ES-I3 (cell line): ENCODE results near the gene RYR1.
"Not testable (repeated sequence)": the region's sequence is repeated elsewhere in the genome, so short reads cannot be mapped to it uniquely, and the experiment has no call there.

ENCODE experiments used
- H3K36me3 ChIP-seq: 2 replicates; pipeline ENCODE4 v1.6.1; 2013; ENCODE audit warnings: mild to moderate bottlenecking, low read length, control low read depth, moderate library complexity; ENCODE audit not compliant: insufficient read depth
- H3K4me1 ChIP-seq: 2 replicates; pipeline ENCODE4 v1.6.1; 2013; ENCODE audit warnings: mild to moderate bottlenecking, control low read depth, low read length; ENCODE audit not compliant: insufficient read depth
- H3K9ac ChIP-seq: 2 replicates; pipeline ENCODE4 v1.6.1; 2013; ENCODE audit warnings: low read depth, mild to moderate bottlenecking, low read length, moderate library complexity
- H3K9me3 ChIP-seq: 2 replicates; pipeline ENCODE4 v1.6.1; 2013; ENCODE audit warnings: mild to moderate bottlenecking, low read length, moderate library complexity; ENCODE audit not compliant: control insufficient read depth, insufficient read depth

The RYR1 gene

DNA sequence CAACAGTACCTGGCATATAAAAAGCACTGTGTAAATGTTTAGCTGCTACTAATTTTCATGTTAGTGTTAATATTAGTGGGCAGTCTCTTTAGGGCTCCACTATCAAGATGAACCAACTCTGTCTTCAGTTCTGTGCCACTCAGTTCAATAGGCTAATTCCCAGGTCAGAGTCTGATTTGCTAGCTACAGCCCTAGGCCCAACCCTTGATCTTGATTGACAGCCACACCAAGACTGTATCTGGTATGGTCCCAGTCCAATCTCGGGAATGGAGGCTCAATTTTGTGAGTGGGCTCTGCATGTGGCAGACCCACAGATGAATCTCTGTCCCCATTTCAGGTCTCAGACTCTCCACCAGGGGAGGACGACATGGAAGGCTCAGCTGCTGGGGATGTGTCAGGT is 138.2 kb downstream of the RYR1 start:
- Histone ChIP-seq H3K9ac (no peak overlapping the region), H3K4me1 (no peaks in the 10 kb centered on the region), H3K9me3 (no peaks in the 10 kb centered on the region), H3K36me3 (no peaks in the 10 kb centered on the region)

DNA sequence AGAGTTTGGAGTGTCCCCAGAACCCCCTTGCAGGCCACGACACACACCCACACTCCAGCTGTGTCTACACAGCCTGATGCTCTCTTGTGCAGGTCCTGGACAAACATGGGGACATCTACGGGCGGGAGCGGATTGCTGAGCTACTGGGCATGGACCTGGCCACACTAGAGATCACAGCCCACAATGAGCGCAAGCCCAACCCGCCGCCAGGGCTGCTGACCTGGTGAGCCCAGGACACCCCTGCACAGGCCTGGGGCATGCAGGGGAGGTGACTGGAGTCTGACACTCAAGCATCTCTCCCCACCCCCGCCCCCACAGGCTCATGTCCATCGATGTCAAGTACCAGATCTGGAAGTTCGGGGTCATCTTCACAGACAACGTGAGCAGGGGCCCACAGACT is 144.3 kb downstream of the RYR1 start:
- H3K4me1 ChIP-seq = no peaks in the 10 kb centered on the region
- H3K36me3 ChIP-seq = no peaks in the 10 kb centered on the region
- no peaks in the 10 kb centered on the region for H3K9me3 ChIP-seq
- no peak overlapping the region for H3K9ac ChIP-seq

DNA sequence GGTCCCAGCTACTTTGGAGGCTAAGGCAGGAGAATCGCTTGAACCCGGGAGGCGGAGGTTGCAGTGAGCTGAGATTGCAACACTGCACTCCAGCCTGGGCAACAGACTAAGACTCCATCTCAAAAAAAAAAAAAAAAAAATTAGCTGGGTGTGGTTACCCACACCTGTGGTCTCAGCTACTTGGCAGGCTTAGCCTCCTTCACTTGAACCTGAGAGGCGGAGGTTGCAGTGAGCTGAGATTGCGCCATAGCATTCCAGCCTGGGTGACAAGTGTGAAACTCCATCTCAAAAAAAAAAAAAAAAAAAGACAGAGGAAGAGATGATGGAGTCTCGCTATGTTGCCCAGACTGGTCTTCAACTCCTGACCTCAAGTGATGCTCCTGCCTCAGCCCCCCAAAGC is 145.8 kb downstream of the RYR1 start:
- not testable (repeated sequence) for H3K36me3 ChIP-seq, H3K4me1 ChIP-seq, H3K9me3 ChIP-seq, H3K9ac ChIP-seq

DNA sequence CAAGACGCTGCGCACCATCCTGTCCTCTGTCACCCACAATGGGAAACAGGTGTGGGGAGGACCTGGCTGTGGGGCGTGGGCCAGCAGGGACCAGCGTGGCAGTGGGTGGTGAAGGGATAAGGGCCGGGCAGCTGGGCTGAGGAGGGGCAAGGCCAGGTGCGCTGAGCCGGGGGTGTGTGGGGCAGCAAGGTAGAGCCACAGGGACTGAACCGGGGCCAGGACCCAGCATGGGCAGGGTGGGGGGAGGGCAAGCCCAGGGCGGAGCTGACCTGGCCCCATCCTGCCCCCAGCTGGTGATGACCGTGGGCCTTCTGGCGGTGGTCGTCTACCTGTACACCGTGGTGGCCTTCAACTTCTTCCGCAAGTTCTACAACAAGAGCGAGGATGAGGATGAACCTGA is 146.6 kb downstream of the RYR1 start:
- Histone ChIP-seq H3K9me3 (no peaks in the 10 kb centered on the region), H3K4me1 (no peaks in the 10 kb centered on the region), H3K36me3 (no peaks in the 10 kb centered on the region), H3K9ac (no peak overlapping the region)

DNA sequence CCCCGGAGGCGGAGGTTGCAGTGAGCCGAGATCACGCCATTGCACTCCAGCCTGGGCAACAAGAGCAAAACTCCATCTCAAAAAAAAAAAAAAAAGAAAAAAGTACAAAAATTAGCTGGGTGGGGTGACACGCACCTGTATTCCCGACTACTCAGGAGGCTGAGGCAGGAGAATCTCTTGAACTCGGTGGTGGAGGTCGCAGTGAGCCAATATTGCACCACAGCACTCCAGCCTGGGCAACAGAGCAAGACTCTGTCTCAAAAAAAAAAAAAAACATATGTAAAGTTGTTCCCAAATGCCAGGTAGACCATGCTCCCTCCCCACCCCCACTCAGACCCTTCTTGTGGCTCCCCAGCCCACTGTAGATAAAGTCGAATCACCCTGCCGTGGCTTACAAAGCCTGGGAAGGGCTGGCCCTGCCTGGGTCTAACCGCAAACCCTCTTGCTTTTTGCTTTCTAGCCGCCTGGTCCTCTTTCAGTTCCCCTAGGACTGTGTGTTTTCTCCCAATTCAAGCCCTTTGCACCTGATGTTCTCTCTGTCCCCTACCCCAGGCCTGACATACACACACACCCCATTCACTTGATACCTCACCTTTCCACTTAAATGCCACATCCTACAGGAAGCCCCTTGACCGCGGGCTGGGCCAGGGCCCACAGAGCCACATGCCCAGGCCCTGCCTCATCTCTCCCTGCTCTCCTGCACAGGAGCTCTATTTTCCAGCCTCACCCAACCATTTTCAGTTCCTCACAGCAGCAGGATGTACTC is 149.9 kb downstream of the RYR1 start:
- no peaks in the 10 kb centered on the region for H3K4me1 ChIP-seq
- no peaks in the 10 kb centered on the region for H3K9me3 ChIP-seq
- no peaks in the 10 kb centered on the region for H3K36me3 ChIP-seq
- H3K9ac ChIP-seq = no peak overlapping the region

DNA sequence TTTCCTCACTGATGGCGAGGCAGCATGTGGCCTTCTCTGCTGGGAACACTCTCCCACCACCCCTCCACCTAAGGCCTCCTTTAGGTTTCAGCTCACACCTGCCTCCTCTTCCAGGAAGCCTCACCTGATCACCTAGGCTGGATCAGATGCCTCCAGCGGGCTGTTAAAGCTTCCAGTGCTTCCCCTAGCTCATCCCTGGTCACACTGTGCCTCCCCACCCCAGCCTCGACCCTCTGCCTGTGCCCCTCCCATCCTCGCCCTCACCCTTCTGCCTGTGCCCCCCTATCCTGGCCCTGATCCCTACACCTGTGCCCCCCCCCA is 150.5 kb downstream of the RYR1 start:
- no peak overlapping the region for H3K9ac ChIP-seq

DNA sequence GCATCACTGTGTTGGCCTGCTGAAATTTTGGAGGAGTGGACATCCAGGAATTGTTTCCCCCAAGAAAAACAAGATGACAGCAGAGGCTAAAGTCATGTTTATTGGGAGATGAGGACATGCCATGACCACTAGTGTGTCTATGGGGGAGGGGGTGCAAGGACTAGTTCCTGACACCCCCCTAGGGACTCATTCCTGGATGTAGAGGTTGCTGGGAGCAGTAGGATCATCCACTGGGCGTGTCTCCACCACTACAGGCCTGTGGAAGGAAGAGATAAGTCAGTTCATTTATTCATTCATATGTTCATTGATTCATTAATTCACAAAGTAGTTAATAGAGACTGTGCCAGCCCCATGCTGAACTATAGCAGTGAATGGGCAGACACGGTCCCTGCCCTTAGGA is 154.1 kb downstream of the RYR1 start:
- Histone ChIP-seq H3K9me3 (no peaks in the 10 kb centered on the region), H3K9ac (no peak overlapping the region), H3K36me3 (no peaks in the 10 kb centered on the region), H3K4me1 (no peaks in the 10 kb centered on the region)

More for the DNA sequence above, 150.5 kb downstream of the RYR1 start:
- H3K36me3 ChIP-seq = no peaks in the 10 kb centered on the region
- H3K4me1 ChIP-seq = no peaks in the 10 kb centered on the region
- no peaks in the 10 kb centered on the region for H3K9me3 ChIP-seq

DNA sequence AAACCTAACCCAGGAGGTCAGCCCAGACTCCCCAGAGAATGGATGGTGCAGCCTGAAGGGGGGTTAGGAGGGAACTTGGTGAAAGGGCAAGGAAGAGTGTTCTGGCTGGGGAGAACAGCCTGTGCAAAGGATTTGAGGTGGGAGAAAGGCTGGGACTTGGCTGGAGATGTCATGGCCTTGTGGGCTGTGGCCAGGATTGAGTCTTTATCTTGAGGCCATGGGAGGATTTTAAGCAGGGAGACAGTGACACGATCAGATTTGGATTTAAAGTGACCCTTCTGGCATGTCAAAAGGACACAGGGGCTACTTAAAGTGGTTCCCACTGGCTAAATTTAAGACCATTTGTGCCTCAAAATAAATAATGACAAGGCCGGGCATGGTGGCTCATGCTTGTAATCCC is 154.6 kb downstream of the RYR1 start:
- no peak overlapping the region for H3K9ac ChIP-seq
- H3K4me1 ChIP-seq = no peaks in the 10 kb centered on the region
- H3K36me3 ChIP-seq = no peaks in the 10 kb centered on the region
- no peaks in the 10 kb centered on the region for H3K9me3 ChIP-seq

DNA sequence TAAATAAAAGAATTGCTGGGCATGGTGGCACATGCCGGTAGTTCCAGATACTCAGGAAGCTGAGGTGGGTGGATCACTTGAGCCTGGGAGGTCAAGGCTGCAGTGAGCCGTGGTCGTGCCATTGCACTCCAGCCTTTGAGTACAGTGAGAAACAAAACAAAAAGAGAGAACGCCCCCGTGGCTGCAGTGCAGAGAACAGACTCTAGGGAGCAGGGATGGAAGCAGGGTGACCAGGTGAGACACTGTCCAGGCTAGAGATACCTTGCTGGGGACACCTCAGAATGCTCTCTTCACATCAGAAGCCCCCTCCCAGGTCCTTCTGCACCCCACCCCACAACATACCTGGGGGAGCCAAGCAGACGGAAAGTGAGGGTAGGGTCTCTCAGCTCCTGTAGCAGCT is 159.4 kb downstream of the RYR1 start:
- Histone ChIP-seq H3K4me1 (no peaks in the 10 kb centered on the region), H3K36me3 (no peaks in the 10 kb centered on the region), H3K9ac (no peak overlapping the region), H3K9me3 (no peaks in the 10 kb centered on the region)

DNA sequence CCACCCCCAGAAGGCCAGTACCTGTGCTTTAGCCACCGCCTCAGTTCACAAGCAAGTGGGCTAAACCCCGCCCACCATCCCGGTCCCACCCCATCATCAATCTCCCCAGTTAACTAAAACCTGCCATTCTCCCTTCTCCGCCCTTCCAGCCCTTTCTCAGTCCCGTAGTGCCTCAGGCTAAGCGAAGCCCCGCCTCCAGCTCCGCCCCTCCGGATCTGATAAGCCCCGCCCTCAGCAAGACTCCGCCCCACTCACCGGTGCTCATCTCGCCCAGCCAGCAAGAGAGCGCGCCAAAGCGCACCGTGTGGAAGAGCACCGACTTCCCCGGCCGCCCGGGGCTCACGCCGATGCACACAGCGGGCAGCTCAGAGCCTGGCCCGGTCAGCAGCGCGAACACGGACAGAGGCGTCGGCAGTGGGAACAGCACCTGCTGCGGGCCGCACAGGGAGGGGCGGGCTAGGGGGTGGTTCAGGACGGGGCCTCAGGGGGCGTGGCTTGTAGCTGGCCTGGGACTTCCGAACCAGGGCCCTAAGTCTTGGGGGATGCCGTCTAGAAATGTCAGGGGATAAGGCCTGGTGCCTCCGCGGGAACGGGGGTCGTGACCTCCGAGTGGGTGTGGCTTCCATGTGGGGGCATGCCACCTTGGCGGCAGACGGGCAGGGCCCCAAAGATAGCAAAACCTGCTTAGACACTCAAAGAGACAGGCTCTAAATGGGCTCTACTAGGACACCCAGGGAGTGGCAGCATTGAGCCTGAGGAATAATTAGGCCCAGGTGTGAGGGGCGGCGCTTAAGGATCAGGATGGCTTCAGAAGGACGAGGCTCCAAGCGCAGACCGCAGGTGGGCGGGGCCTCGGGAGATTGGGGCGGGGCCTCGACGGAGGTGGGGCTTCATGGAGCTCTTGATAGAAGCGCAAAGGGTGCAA is 162.8 kb downstream of the RYR1 start:
- Histone ChIP-seq H3K4me1 (no peaks in the 10 kb centered on the region), H3K36me3 (no peaks in the 10 kb centered on the region), H3K9me3 (no peaks in the 10 kb centered on the region), H3K9ac (peak overlapping the region; percentile 75; the same call in 1 of the 2 replicates)

DNA sequence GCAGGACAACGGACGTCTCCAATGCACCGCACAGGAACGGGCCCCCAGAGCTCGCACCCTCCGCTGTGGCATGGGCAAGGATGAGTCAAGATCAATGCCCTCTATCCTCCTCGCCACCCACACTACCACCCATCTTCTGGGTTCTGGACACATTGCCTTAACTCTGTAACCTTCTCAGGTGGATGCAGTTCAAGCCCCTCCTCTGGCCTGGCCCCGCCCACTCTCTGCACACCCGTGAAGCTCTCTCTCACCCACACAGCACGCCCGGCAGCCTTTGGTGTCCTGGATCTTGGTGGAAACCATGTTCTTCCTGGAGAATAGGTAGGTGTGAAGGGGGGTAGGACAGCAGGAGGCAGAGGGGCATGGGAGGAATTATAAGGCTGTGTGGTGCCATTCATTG is 163.6 kb downstream of the RYR1 start:
- Histone ChIP-seq H3K36me3 (no peaks in the 10 kb centered on the region), H3K4me1 (no peaks in the 10 kb centered on the region), H3K9ac (peak overlapping the region; percentile 75; the same call in 1 of the 2 replicates), H3K9me3 (no peaks in the 10 kb centered on the region)

DNA sequence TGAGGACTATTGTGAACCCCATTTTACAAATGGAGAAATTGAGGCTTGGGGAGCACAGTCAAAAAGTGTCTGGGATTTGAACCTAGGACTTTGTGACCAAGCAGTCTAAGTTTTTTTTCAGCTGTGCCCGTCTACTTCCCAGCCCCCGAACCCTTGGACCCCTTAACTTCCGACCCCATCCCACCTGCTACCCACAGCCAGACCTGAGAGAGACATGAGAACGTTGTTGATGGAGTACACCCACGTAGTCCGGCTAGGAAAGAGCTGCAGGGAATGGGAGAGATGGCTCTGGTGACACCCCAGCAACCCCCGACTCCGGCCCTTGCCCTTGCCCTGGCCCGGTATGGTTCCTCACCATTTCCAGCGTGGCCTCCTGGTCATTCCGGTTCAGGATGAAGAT is 166.2 kb downstream of the RYR1 start:
- H3K36me3 ChIP-seq = no peaks in the 10 kb centered on the region
- H3K4me1 ChIP-seq = no peaks in the 10 kb centered on the region
- no peak overlapping the region for H3K9ac ChIP-seq
- no peaks in the 10 kb centered on the region for H3K9me3 ChIP-seq

DNA sequence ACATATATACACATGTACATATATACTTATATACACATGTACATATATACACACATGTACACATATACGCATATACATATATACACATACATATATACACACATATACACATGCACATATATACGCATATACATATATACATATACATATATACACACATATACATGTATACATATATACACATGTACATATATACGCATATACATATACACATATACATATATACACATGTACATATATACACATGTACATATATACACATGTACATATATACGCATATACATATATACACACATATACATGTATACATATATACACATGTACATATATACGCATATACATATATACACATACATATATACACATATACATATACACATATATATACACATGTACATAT is 169.4 kb downstream of the RYR1 start:
- not testable (repeated sequence) for H3K36me3 ChIP-seq, H3K9ac ChIP-seq, H3K9me3 ChIP-seq, H3K4me1 ChIP-seq

DNA sequence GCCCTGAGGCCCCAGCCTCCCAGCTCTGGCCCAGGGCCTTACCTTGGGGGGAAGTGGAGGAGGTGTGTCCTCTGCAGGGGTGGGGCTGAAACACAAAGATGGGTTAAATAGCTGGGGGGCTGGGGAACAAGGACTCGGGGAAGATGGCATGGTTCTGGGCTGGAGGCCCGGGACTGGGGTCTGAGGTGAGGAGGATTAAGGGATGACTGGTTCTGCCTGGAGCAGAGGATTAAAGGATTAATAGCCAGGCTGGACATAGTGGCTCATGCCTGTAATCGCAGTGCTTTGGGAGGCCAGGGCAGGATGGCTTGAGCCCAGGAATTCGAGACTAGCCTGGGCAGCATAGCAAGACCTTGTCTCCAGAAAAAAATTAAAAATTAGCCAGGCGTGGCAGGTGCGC is 172.6 kb downstream of the RYR1 start:
- Histone ChIP-seq H3K4me1 (no peaks in the 10 kb centered on the region), H3K9me3 (no peaks in the 10 kb centered on the region)

DNA sequence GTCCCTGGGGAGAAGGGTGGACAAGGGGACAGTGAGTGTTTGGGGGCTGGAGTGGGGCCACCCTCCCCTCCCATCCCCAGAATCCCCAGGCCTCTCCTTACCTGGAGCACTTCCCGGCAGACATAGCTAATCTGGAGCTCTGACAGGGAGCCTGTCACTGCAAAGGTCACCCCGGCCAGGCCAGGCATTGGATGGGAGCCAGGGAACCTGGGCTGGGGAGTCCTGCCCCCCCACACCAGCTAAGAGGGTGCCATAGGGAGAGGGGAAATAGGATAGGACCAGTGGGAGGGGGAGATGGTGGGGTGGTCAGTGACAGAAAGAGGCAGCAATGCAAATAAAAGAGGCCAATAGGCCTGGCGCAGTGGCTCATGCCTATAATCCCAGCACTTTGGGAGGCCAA is 180.8 kb downstream of the RYR1 start:
- Histone ChIP-seq H3K9me3 (no peaks in the 10 kb centered on the region), H3K4me1 (peaks cover 5% of the 10 kb centered on the region; the same call in 1 of the 2 replicates), H3K9ac (no peak overlapping the region), H3K36me3 (no peaks in the 10 kb centered on the region)

More for the DNA sequence above, 172.6 kb downstream of the RYR1 start:
- Histone ChIP-seq H3K36me3 (no peaks in the 10 kb centered on the region), H3K9ac (no peak overlapping the region)
